Lower lobe of right lung (tissue), 2 donors: ENCODE measurements around the gene PLA2G15. TPM values are rescaled to one million over a fixed set of nuclear protein-coding genes. Genes with fewer than 3 reads are reported as not detected.
A peak's percentile ranks its signal among the peaks of the same experiment; 100 is the strongest.

ENCODE experiments used
- ATAC-seq, 2 donors: fragments of 200-7000 bp; cut with Tn5 transposase; one replicate each; pipeline ENCODE4 v1.9.1; 2020 to 2022; ENCODE audit warnings: mild to moderate bottlenecking in 2 of 2, moderate library complexity in 2 of 2
- DNase-seq: peaks from one replicate; pipeline ENCODE4 v3.0.0-alpha.2; 2020
- H3K27ac ChIP-seq: fragments of 200-600 bp; one replicate; pipeline ENCODE4 v1.8.0; 2022
- H3K27me3 ChIP-seq: fragments of 200-600 bp; one replicate; pipeline ENCODE4 v1.8.0; 2022; ENCODE audit warnings: low read depth
- H3K36me3 ChIP-seq: fragments of 200-600 bp; one replicate; pipeline ENCODE4 v1.8.0; 2022; ENCODE audit warnings: mild to moderate bottlenecking
- H3K4me1 ChIP-seq: fragments of 200-600 bp; one replicate; pipeline ENCODE4 v1.8.0; 2022
- H3K4me3 ChIP-seq: fragments of 200-600 bp; one replicate; pipeline ENCODE4 v1.8.0; 2022; ENCODE audit warnings: mild to moderate bottlenecking
- H3K9me3 ChIP-seq: fragments of 200-600 bp; one replicate; pipeline ENCODE4 v1.8.0; 2022
- intact Hi-C: fragments of 100-400 bp; cut with DNase I; formaldehyde crosslinking; loops from one replicate; pipeline ENCODE4 v1.11.0; 2022
- total RNA-seq: library from RNA; stranded (reverse); fragmentation: NEBNext Ultra II Directional; extraction: Animal tissue kit (Norgen Biotek cat#: 25700); gene quantifications from one replicate; pipeline ENCODE4 v1.2.1, GENCODE V29; 2021
- TF ChIP-seq, protein P1 (sequence below): fragments of 200-600 bp; IDR thresholded peaks from one replicate; pipeline ENCODE4 v1.8.0; 2022; ENCODE audit warnings: antibody characterized with exemption, mild to moderate bottlenecking
- donor health status: DM: no; HTN: yes; CAD: no; lungs with severe emphysema.

Gene PLA2G15
- total RNA-seq, 1 donor from 2014 or later = 45.1 TPM

DNA sequence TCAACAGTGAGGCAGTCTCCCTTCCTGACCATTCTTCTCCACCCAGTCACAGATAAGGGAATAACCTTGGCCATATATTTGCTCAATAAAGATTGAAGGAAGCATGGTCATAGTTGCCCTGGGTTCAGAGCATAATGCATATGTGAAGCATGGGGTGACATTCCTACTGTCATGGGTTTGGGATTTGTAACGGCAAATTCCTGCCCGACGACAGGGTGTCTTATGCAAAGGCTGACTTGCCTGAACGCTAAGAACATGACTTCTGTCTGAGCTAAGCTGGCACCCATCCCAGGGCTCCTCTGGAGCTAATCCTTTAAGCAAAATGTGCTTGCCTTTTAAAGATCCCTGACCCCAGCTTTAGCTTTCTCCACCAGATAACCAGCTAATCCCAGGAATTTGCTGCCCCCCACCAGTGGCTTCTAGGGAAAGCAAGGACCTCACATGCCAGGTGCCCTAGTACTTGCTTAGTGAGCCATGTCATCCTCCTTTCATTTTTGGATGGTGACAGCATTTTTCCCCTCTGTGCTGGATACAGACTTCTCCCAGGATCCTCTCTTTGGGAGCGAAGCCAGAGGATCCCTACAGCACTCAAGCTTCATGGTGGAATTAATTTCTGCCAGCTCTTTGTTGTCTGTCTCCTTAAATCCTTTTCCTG lies 53.9 kb downstream of the PLA2G15 start:
- TF ChIP-seq, protein P1, sequence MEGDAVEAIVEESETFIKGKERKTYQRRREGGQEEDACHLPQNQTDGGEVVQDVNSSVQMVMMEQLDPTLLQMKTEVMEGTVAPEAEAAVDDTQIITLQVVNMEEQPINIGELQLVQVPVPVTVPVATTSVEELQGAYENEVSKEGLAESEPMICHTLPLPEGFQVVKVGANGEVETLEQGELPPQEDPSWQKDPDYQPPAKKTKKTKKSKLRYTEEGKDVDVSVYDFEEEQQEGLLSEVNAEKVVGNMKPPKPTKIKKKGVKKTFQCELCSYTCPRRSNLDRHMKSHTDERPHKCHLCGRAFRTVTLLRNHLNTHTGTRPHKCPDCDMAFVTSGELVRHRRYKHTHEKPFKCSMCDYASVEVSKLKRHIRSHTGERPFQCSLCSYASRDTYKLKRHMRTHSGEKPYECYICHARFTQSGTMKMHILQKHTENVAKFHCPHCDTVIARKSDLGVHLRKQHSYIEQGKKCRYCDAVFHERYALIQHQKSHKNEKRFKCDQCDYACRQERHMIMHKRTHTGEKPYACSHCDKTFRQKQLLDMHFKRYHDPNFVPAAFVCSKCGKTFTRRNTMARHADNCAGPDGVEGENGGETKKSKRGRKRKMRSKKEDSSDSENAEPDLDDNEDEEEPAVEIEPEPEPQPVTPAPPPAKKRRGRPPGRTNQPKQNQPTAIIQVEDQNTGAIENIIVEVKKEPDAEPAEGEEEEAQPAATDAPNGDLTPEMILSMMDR = no peak
- Histone ChIP-seq H3K27ac (no peak overlapping the region), H3K36me3 (peaks cover 100% of the 10 kb centered on the region), H3K4me1 (no peaks in the 10 kb centered on the region), H3K9me3 (no peaks in the 10 kb centered on the region), H3K4me3 (no peak overlapping the region), H3K27me3 (no peaks in the 10 kb centered on the region)
- ATAC-seq (no peak), DNase-seq (no peak)
- intact Hi-C loops = no loop called here

DNA sequence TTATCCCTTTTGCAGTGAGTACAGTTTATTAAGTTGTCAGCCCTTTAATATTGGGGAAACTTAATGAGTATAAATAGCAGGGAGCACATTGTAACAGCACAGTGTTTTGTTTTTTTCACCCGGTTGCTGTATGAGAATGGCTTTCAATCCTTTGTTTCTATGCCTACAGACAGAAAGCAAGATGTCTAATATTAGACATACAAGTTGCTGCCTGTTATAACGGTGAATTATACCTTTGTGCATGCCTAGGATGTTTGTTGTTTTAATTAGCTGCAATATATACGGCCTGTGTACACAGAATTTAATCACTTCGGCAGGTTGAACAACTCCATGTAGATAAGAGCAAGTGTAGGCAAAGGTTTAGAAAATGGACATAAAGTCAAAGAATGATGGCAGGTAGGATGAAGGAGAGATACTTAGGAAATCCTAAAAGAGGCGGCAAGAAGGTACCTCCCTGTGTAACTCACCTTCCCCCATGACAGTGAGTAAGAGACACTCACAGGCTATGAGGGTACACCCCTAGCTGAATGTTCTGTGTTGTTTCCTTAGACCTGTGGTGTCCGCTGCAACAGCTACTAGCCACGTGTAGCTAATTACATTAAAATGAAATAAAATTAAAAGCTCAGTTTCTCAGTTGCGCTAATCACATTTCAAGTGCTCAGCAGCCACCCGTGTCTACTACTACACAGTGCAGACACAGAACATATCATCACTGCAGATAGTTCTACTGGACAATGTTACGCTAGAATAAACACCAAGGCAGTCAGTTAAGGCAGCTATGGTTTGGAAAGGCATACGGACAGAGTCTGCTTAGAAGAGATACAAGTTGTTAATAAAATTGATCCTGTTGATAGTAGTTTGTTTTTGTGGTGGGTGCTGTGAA lies 54.6 kb downstream of the PLA2G15 start:
- no peaks in the 10 kb centered on the region for H3K9me3 ChIP-seq
- H3K4me1 ChIP-seq = no peaks in the 10 kb centered on the region
- H3K27ac ChIP-seq = no peak overlapping the region
- peaks cover 100% of the 10 kb centered on the region for H3K36me3 ChIP-seq
- no peak for ATAC-seq
- intact Hi-C loops = no loop called here
- TF ChIP-seq, protein P1 = no peak
- H3K27me3 ChIP-seq = no peaks in the 10 kb centered on the region
- H3K4me3 ChIP-seq = no peak overlapping the region
- no peak for DNase-seq

DNA sequence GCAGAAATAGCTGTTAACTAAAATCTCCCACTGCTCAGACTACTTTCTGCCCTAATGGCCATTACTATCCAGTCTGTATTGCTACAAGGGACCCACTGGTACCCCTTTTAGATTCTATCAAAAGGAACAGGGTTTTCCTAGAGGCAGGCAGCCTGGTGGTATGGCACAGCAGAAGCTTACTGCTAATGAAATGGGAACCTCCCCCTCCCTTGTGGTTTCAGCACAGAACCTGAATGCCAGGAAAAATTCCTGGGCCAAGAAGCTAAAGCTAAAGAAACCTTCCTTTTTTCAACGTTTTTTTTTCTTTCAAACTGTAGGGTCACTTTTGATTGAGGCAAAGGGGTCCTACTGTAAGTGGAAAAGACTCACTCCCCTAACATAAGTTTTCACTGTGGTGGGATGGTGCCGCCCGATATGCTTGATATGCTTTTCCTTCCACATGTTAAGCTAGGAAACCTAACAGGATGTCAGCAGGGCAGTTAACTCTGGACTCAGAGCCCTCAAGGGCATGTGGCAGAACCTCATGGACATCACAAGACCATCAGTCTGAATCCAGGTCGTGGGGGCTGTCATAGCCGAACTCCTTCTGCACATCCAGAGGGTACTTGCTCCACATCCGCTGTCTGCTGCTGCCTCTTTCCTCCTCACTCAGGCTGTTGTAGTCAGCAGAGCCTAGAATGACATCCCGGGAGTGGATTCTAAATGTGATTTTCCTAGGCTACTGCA lies 55.7 kb downstream of the PLA2G15 start:
- DNase-seq (no peak), ATAC-seq (no peak)
- intact Hi-C loops = no loop called here
- TF ChIP-seq, protein P1 = no peak
- Histone ChIP-seq H3K4me1 (no peaks in the 10 kb centered on the region), H3K4me3 (no peak overlapping the region), H3K27ac (no peak overlapping the region), H3K36me3 (peaks cover 100% of the 10 kb centered on the region), H3K27me3 (no peaks in the 10 kb centered on the region), H3K9me3 (no peaks in the 10 kb centered on the region)

DNA sequence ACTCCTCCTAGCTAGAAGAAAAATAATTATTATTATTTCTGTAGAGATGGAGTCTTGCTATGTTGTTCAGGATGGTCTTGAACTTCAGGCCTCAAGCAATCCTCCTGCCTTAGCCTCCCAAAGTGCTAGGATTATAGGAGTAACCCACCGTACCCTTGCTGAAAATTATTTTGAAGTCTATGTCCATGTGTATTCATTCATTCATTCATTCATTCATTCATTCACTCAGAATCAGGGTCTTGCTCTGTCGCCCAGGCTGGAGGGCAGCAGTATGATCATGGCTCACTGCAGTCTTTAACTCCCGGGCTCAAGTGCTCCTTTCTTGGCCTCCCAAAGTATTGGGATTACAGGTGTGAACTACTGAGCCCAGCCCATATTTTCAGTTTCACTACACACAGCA lies 61.5 kb downstream of the PLA2G15 start:
- H3K36me3 ChIP-seq = peaks cover 78% of the 10 kb centered on the region
- intact Hi-C loops = no loop called here

DNA sequence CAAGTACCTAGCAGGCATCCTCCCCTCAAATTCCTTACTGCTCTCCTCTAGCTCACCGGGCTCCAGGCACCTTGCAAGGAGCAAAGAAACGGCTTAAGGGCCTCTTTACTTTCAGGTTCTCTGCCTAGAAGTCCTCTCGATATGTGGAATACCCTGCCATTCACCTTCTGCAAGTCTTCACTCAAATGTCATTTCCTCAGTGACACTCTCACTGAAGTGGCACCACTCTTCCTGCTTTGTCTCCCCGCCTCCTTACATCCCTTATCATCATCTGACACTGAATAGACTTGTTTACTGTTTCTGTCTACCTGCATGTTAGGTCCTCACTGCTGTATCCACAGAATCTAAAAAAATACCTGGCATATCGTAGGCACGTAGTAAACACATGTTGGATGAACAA lies 64.6 kb downstream of the PLA2G15 start:
- H3K4me3 ChIP-seq = peak overlapping the region; percentile 98
- TF ChIP-seq, protein P1 = no peak
- ATAC-seq (no peak), DNase-seq (no peak)
- peak overlapping the region; percentile 86 for H3K27ac ChIP-seq
- H3K4me1 ChIP-seq = peaks cover 46% of the 10 kb centered on the region
- intact Hi-C loops = no loop called here
- H3K9me3 ChIP-seq = no peaks in the 10 kb centered on the region
- H3K27me3 ChIP-seq = no peaks in the 10 kb centered on the region
- H3K36me3 ChIP-seq = peaks cover 46% of the 10 kb centered on the region

More for the DNA sequence above, 61.5 kb downstream of the PLA2G15 start:
- ATAC-seq (no peak), DNase-seq (no peak)
- H3K9me3 ChIP-seq = no peaks in the 10 kb centered on the region
- peaks cover 34% of the 10 kb centered on the region for H3K4me1 ChIP-seq
- no peaks in the 10 kb centered on the region for H3K27me3 ChIP-seq
- TF ChIP-seq, protein P1 = no peak
- H3K27ac ChIP-seq = no peak overlapping the region
- no peak overlapping the region for H3K4me3 ChIP-seq
